Neural progenitor cell (in vitro differentiated cells): ENCODE data around the gene JADE2. TPM values are rescaled to one million over a fixed set of nuclear protein-coding genes. Genes with fewer than 3 reads are reported as not detected.

ENCODE experiments used
- DNase-seq: peaks from one replicate; pipeline ENCODE4 v3.0.0-alpha.2; 2016; ENCODE audit warnings: low spot score
- H2AFZ ChIP-seq: fragments of 200-600 bp; sonication (generic); replicated peaks from 2 replicates; pipeline ENCODE4 v1.6.1; 2016; ENCODE audit warnings: antibody characterized with exemption
- H3F3A ChIP-seq: fragments of 200-600 bp; sonication (generic); 2 replicates; pipeline ENCODE4 v1.6.1; 2016; ENCODE audit warnings: antibody characterized with exemption, low read depth
- H3K27ac ChIP-seq: fragments of 200-600 bp; sonication (generic); 2 replicates; pipeline ENCODE4 v1.5.1; 2016; ENCODE audit warnings: mild to moderate bottlenecking
- H3K27me3 ChIP-seq: fragments of 200-600 bp; sonication (generic); 2 replicates; pipeline ENCODE4 v1.6.1; 2016; ENCODE audit warnings: mild to moderate bottlenecking, moderate library complexity
- H3K36me3 ChIP-seq: fragments of 200-600 bp; sonication (generic); 2 replicates; pipeline ENCODE4 v1.5.1; 2016
- H3K4me1 ChIP-seq: fragments of 200-600 bp; sonication (generic); 2 replicates; pipeline ENCODE4 v1.6.1; 2016; ENCODE audit warnings: mixed run types
- H3K4me2 ChIP-seq: fragments of 200-600 bp; sonication (generic); 2 replicates; pipeline ENCODE4 v1.6.1; 2016
- H3K4me3 ChIP-seq: fragments of 200-600 bp; sonication (generic); 2 replicates; pipeline ENCODE4 v1.5.1; 2016
- H3K79me2 ChIP-seq: fragments of 200-600 bp; sonication (generic); 2 replicates; pipeline ENCODE4 v1.6.1; 2016; ENCODE audit warnings: low read depth
- H3K9ac ChIP-seq: fragments of 200-600 bp; sonication (generic); 2 replicates; pipeline ENCODE4 v1.6.1; 2016
- H3K9me3 ChIP-seq: fragments of 200-600 bp; sonication (generic); 2 replicates; pipeline ENCODE4 v1.5.1; 2016; ENCODE audit warnings: low read depth
- H4K20me1 ChIP-seq: fragments of 200-600 bp; sonication (generic); 2 replicates; pipeline ENCODE4 v1.6.1; 2016; ENCODE audit warnings: low read depth
- H3K27ac Mint-ChIP-seq: 3 replicates; pipeline ENCODE4 v1.8.0; 2021; ENCODE audit warnings: mixed read lengths
- H3K27me3 Mint-ChIP-seq: 2 replicates; pipeline ENCODE4 v1.8.0; 2022; ENCODE audit warnings: low read depth, mild to moderate bottlenecking, inconsistent platforms, moderate library complexity, mixed read lengths; ENCODE audit not compliant: insufficient read depth
- H3K36me3 Mint-ChIP-seq: 3 replicates; pipeline ENCODE4 v1.8.0; 2021; ENCODE audit warnings: mixed read lengths
- H3K4me1 Mint-ChIP-seq: 3 replicates; pipeline ENCODE4 v1.8.0; 2021; ENCODE audit warnings: mixed read lengths
- H3K4me3 Mint-ChIP-seq: 3 replicates; pipeline ENCODE4 v1.8.0; 2021; ENCODE audit warnings: mild to moderate bottlenecking, moderate library complexity, mixed read lengths
- H3K9me3 Mint-ChIP-seq: 3 replicates; pipeline ENCODE4 v1.8.0; 2020; ENCODE audit warnings: mixed read lengths
- EZH2 ChIP-seq: fragments of 200-600 bp; sonication (generic); IDR thresholded peaks from 2 replicates; pipeline ENCODE4 v1.6.1; 2017; ENCODE audit warnings: antibody characterized with exemption, mild to moderate bottlenecking, moderate library complexity
- EZH2phosphoT487 ChIP-seq: fragments of 200-600 bp; sonication (generic); IDR thresholded peaks from 2 replicates; pipeline ENCODE4 v1.6.1; 2017; ENCODE audit warnings: antibody characterized with exemption
- total RNA-seq: library from RNA; depleted of rRNA; stranded (reverse); fragments of >200 nt; gene quantifications from 2 replicates; pipeline ENCODE4 v1.2.3, GENCODE V29; 2015; ENCODE audit warnings: low replicate concordance
- TF ChIP-seq, protein P1 (sequence below): fragments of 200-600 bp; sonication (generic); IDR thresholded peaks from 2 replicates; pipeline ENCODE4 v1.5.1; 2017; ENCODE audit warnings: antibody characterized with exemption, mild to moderate bottlenecking

JADE2 gene
- total RNA-seq, 1 donor from 2014 or later, result 1.7 TPM

DNA sequence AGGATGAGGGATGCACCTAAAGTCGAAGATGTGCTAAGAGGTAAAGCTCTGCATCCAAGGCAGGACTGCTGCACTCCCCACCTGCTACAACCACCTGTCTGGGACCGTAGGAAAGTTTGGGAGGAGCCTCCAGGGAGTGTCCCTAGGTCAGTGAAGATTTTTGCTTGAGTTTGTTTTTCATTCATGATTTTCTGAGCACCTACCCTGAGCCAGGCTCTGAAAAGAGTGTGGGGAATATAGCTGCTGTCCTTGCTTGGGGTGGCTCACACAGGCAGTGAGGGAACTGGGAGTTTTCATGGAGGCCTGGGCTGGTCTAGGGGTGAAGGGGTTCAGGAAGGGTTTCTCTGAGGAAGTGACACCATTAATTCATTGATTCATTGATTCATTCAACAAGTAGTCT lies 58.3 kb downstream of the JADE2 start:
- H3K36me3 Mint-ChIP-seq, result no peaks in the 10 kb centered on the region
- TF ChIP-seq EZH2, result no peak
- TF ChIP-seq, protein P1, sequence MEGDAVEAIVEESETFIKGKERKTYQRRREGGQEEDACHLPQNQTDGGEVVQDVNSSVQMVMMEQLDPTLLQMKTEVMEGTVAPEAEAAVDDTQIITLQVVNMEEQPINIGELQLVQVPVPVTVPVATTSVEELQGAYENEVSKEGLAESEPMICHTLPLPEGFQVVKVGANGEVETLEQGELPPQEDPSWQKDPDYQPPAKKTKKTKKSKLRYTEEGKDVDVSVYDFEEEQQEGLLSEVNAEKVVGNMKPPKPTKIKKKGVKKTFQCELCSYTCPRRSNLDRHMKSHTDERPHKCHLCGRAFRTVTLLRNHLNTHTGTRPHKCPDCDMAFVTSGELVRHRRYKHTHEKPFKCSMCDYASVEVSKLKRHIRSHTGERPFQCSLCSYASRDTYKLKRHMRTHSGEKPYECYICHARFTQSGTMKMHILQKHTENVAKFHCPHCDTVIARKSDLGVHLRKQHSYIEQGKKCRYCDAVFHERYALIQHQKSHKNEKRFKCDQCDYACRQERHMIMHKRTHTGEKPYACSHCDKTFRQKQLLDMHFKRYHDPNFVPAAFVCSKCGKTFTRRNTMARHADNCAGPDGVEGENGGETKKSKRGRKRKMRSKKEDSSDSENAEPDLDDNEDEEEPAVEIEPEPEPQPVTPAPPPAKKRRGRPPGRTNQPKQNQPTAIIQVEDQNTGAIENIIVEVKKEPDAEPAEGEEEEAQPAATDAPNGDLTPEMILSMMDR, result no peak
- no peak for TF ChIP-seq EZH2phosphoT487
- DNase-seq, result no peak
- Histone ChIP-seq H3K9ac (no peak overlapping the region), H2AFZ (no peak overlapping the region), H3K27me3 (no peaks in the 10 kb centered on the region), H3K4me1 (no peaks in the 10 kb centered on the region), H3K9me3 (no peaks in the 10 kb centered on the region), H3K4me2 (no peak overlapping the region), H3K27ac (no peak overlapping the region), H4K20me1 (no peaks in the 10 kb centered on the region), H3F3A (peaks cover 12% of the 10 kb centered on the region), H3K79me2 (no peaks in the 10 kb centered on the region), H3K4me3 (no peak overlapping the region), H3K36me3 (no peaks in the 10 kb centered on the region)
- peaks cover 3% of the 10 kb centered on the region for H3K4me1 Mint-ChIP-seq
- no peaks in the 10 kb centered on the region for H3K9me3 Mint-ChIP-seq
- H3K27me3 Mint-ChIP-seq, result peaks cover 4% of the 10 kb centered on the region
- H3K27ac Mint-ChIP-seq, result no peak overlapping the region
- H3K4me3 Mint-ChIP-seq, result no peak overlapping the region

DNA sequence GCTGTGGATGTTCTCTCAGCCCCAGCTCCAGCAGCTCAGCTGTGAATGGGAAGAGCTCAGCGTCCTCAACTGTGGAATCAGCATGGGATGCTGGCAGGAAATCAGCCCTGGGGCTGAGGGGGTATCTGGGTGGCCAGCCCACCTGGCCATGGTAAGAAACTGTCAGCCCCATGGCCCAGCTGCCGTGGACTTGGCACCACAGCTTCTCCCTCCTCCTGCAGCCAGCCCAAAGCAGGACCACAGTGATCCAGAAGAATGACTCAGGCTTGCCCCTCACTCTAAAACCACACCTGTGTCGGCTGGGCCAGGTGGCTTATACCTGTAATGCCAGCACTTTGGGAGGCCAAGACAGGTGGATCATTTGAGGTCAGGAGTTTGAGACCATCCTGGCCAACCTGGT lies 59.2 kb downstream of the JADE2 start:
- no peak overlapping the region for H3K4me3 Mint-ChIP-seq
- Histone ChIP-seq H2AFZ (no peak overlapping the region), H3K27me3 (no peaks in the 10 kb centered on the region), H3K4me1 (no peaks in the 10 kb centered on the region), H3K9me3 (no peaks in the 10 kb centered on the region), H3K4me2 (no peak overlapping the region), H3K36me3 (no peaks in the 10 kb centered on the region), H4K20me1 (no peaks in the 10 kb centered on the region), H3K4me3 (no peak overlapping the region), H3F3A (peaks cover 12% of the 10 kb centered on the region), H3K27ac (no peak overlapping the region), H3K9ac (no peak overlapping the region), H3K79me2 (no peaks in the 10 kb centered on the region)
- no peaks in the 10 kb centered on the region for H3K9me3 Mint-ChIP-seq
- H3K4me1 Mint-ChIP-seq, result peaks cover 3% of the 10 kb centered on the region
- H3K27me3 Mint-ChIP-seq, result peaks cover 4% of the 10 kb centered on the region
- no peak for DNase-seq
- H3K27ac Mint-ChIP-seq, result no peak overlapping the region
- no peaks in the 10 kb centered on the region for H3K36me3 Mint-ChIP-seq
- TF ChIP-seq EZH2phosphoT487 (no peak), EZH2 (no peak)
- TF ChIP-seq, protein P1, result no peak

- peak overlapping the region; percentile 100 for H2AFZ ChIP-seq
- TF ChIP-seq, protein P1, result no peak
- TF ChIP-seq EZH2, result no peak
- no peak for TF ChIP-seq EZH2phosphoT487
These were observed 60.5 kb downstream of the JADE2 start for GRCh38 chr5:134585966-134586365.

More at GRCh38 chr5:134585966-134586365, 60.5 kb downstream of the JADE2 start:
- Histone ChIP-seq H3K9me3 (no peaks in the 10 kb centered on the region), H3K4me2 (no peak overlapping the region), H3F3A (peaks cover 12% of the 10 kb centered on the region), H4K20me1 (no peaks in the 10 kb centered on the region), H3K27me3 (no peaks in the 10 kb centered on the region), H3K4me3 (no peak overlapping the region), H3K27ac (no peak overlapping the region), H3K36me3 (no peaks in the 10 kb centered on the region), H3K79me2 (no peaks in the 10 kb centered on the region), H3K9ac (no peak overlapping the region), H3K4me1 (no peaks in the 10 kb centered on the region)
- no peak overlapping the region for H3K4me3 Mint-ChIP-seq
- no peaks in the 10 kb centered on the region for H3K9me3 Mint-ChIP-seq
- H3K27me3 Mint-ChIP-seq, result peaks cover 4% of the 10 kb centered on the region
- DNase-seq, result no peak
- no peaks in the 10 kb centered on the region for H3K36me3 Mint-ChIP-seq
- H3K4me1 Mint-ChIP-seq, result peaks cover 3% of the 10 kb centered on the region
- no peak overlapping the region for H3K27ac Mint-ChIP-seq
